Loucy (cell line): Measurements from ENCODE around the gene PRR5L.

Experiments used
- H2AFZ ChIP-seq: fragments of 200-600 bp; sonication (generic); 2 replicates; pipeline ENCODE4 v1.6.0; 2016; ENCODE audit warnings: antibody characterized with exemption, mild to moderate bottlenecking, low read length, moderate library complexity
- H3F3A ChIP-seq: fragments of 200-600 bp; 2 replicates; pipeline ENCODE4 v1.6.0; 2016; ENCODE audit warnings: antibody characterized with exemption, low read depth, mild to moderate bottlenecking
- H3K27me3 ChIP-seq: fragments of 200-600 bp; sonication (generic); 2 replicates; pipeline ENCODE4 v1.6.1; 2014; ENCODE audit warnings: low read length, mild to moderate bottlenecking; ENCODE audit not compliant: insufficient read depth, poor library complexity, severe bottlenecking
- H3K36me3 ChIP-seq: fragments of 200-600 bp; sonication (generic); 2 replicates; pipeline ENCODE4 v1.6.1; 2016; ENCODE audit warnings: low read length; ENCODE audit not compliant: insufficient read depth
- H3K4me1 ChIP-seq: fragments of 200-600 bp; sonication (generic); 2 replicates; pipeline ENCODE4 v1.5.1; 2014; ENCODE audit warnings: low read length, mild to moderate bottlenecking; ENCODE audit not compliant: insufficient read depth, poor library complexity, severe bottlenecking
- H3K4me2 ChIP-seq: fragments of 200-600 bp; sonication (generic); 2 replicates; pipeline ENCODE4 v1.6.0; 2014; ENCODE audit warnings: antibody characterized with exemption, low read length, low read depth, mild to moderate bottlenecking; ENCODE audit not compliant: poor library complexity, severe bottlenecking
- H3K4me3 ChIP-seq: fragments of 200-600 bp; sonication (generic); 2 replicates; pipeline ENCODE4 v1.5.1; 2014; ENCODE audit warnings: low read length, mild to moderate bottlenecking, mixed read lengths; ENCODE audit not compliant: poor library complexity, severe bottlenecking
- H3K79me2 ChIP-seq: fragments of 200-600 bp; sonication (generic); 2 replicates; pipeline ENCODE4 v1.6.1; 2014; ENCODE audit warnings: low read length; ENCODE audit not compliant: insufficient read depth
- H3K9ac ChIP-seq: fragments of 200-600 bp; sonication (generic); 2 replicates; pipeline ENCODE4 v1.6.0; 2014; ENCODE audit warnings: mild to moderate bottlenecking, low read depth, low read length, moderate library complexity; ENCODE audit not compliant: poor library complexity, severe bottlenecking
- H3K9me2 ChIP-seq: fragments of 200-600 bp; sonication (generic); replicated peaks from 2 replicates; pipeline ENCODE4 v1.6.1; 2016; ENCODE audit warnings: low read depth, low read length, mixed read lengths
- H3K9me3 ChIP-seq: fragments of 200-600 bp; sonication (generic); 2 replicates; pipeline ENCODE4 v1.6.1; 2014; ENCODE audit warnings: mild to moderate bottlenecking, antibody characterized with exemption, low read length, low read depth; ENCODE audit not compliant: insufficient read depth
- H4K20me1 ChIP-seq: fragments of 200-600 bp; sonication (generic); 2 replicates; pipeline ENCODE4 v1.6.0; 2014; ENCODE audit warnings: antibody characterized with exemption, low read length, mild to moderate bottlenecking; ENCODE audit not compliant: insufficient read depth, poor library complexity, severe bottlenecking
- CTCF ChIP-seq: fragments of 200-600 bp; sonication (generic); conservative IDR thresholded peaks from 2 replicates; pipeline ENCODE4 v1.5.1; 2014; ENCODE audit warnings: mild to moderate bottlenecking, antibody characterized with exemption, low read length
- EZH2phosphoT487 ChIP-seq: fragments of 200-600 bp; IDR thresholded peaks from 2 replicates; pipeline ENCODE4 v1.6.1; 2018; ENCODE audit warnings: antibody characterized with exemption, mild to moderate bottlenecking, moderate library complexity, borderline replicate concordance

Gene PRR5L

GRCh38 chr11:36451045-36451444 lies 155.0 kb downstream of the PRR5L start:
- Histone ChIP-seq H3F3A (peaks cover 27% of the 10 kb centered on the region), H3K9me2 (no peaks in the 10 kb centered on the region), H3K4me1 (peaks cover 69% of the 10 kb centered on the region), H4K20me1 (no peaks in the 10 kb centered on the region), H3K27me3 (no peaks in the 10 kb centered on the region), H3K36me3 (peaks cover 82% of the 10 kb centered on the region; the same call in 1 of the 2 replicates), H2AFZ (no peak overlapping the region), H3K79me2 (peaks cover 31% of the 10 kb centered on the region; the same call in 1 of the 2 replicates), H3K9me3 (no peaks in the 10 kb centered on the region), H3K4me3 (peak overlapping the region; percentile 58), H3K4me2 (peak overlapping the region; percentile 84), H3K9ac (peak overlapping the region; percentile 79)
- TF ChIP-seq CTCF (no peak), EZH2phosphoT487 (no peak)

DNA sequence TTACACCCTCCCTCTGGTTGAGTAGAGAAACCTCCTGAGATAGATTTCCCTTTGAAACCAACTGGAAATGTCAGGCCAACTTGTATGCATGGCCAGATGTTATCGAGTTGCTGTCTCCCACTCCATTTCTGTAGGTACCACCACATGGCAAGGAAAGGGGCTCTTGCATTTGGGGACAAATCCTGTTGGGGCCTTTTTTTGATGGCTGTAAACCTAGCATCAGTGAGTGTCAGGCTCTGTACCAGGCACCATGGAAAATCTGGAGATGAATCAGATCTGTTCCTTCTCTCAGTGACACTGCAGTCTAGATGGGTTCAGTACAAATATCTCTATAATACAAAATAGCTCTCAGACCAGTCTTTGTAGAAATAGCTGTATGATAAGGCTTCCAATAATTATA lies 155.6 kb downstream of the PRR5L start:
- Histone ChIP-seq H3K4me3 (peak overlapping the region; percentile 58), H3K4me1 (peaks cover 76% of the 10 kb centered on the region), H3K4me2 (peak overlapping the region; percentile 84), H3K9ac (peak overlapping the region; percentile 79), H3F3A (peaks cover 27% of the 10 kb centered on the region), H3K9me3 (no peaks in the 10 kb centered on the region), H3K27me3 (no peaks in the 10 kb centered on the region), H3K36me3 (peaks cover 82% of the 10 kb centered on the region; the same call in 1 of the 2 replicates), H3K9me2 (no peaks in the 10 kb centered on the region), H3K79me2 (peaks cover 36% of the 10 kb centered on the region; the same call in 1 of the 2 replicates), H2AFZ (no peak overlapping the region), H4K20me1 (no peaks in the 10 kb centered on the region)
- no peak for TF ChIP-seq EZH2phosphoT487
- no peak for TF ChIP-seq CTCF

- H4K20me1 ChIP-seq: no peaks in the 10 kb centered on the region
- peaks cover 81% of the 10 kb centered on the region; the same call in 1 of the 2 replicates for H3K36me3 ChIP-seq
- H3K9ac ChIP-seq: peak overlapping the region; percentile 79
- peaks cover 27% of the 10 kb centered on the region for H3F3A ChIP-seq
- H3K27me3 ChIP-seq: no peaks in the 10 kb centered on the region
- peaks cover 40% of the 10 kb centered on the region; the same call in 1 of the 2 replicates for H3K79me2 ChIP-seq
- no peak for TF ChIP-seq CTCF
- TF ChIP-seq EZH2phosphoT487: no peak
- peak overlapping the region; percentile 84 for H3K4me2 ChIP-seq
- H3K4me3 ChIP-seq: peak overlapping the region; percentile 63
- no peaks in the 10 kb centered on the region for H3K9me2 ChIP-seq
- no peaks in the 10 kb centered on the region for H3K9me3 ChIP-seq
- no peak overlapping the region for H2AFZ ChIP-seq
- peaks cover 77% of the 10 kb centered on the region for H3K4me1 ChIP-seq
Measured at GRCh38 chr11:36452236-36452940, 156.3 kb downstream of the PRR5L start.
